ENCODE data around the gene MUSTN1.

DNA sequence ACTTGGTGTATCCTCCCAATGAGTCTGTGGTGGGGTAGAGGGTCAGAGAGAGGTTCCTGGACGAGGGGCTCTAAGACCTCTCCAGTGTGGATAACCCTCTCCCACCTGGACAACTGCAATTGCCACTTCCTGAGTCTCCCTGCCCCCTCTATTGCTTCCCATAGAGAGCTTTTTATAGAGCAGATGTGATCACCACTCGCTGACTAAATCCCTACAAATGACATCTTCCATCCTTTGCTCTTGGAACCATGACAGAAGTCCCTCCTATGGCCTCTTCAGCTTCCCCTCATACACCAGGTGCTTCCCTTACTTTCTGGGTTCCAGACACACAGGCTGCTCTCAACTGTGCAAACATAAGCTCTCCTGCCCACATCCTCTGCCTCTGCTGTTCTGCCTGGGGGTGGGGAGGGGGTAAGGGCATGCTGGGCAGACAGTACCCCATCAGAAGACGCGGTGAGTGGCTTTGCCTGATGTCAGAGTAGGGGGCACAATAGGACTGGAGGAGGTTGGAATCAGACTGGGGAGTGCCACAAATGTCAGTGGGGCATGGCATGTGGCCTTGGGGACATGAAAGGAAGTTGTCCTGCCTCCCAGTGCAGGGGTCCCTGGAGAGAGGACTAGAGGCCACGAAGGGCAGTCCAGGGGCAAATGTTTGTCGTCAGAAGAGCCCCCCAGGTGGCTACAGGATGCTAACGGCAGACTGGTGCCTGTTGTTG is 25.0 kb downstream of the MUSTN1 start:
- TF ChIP-seq, protein P1, sequence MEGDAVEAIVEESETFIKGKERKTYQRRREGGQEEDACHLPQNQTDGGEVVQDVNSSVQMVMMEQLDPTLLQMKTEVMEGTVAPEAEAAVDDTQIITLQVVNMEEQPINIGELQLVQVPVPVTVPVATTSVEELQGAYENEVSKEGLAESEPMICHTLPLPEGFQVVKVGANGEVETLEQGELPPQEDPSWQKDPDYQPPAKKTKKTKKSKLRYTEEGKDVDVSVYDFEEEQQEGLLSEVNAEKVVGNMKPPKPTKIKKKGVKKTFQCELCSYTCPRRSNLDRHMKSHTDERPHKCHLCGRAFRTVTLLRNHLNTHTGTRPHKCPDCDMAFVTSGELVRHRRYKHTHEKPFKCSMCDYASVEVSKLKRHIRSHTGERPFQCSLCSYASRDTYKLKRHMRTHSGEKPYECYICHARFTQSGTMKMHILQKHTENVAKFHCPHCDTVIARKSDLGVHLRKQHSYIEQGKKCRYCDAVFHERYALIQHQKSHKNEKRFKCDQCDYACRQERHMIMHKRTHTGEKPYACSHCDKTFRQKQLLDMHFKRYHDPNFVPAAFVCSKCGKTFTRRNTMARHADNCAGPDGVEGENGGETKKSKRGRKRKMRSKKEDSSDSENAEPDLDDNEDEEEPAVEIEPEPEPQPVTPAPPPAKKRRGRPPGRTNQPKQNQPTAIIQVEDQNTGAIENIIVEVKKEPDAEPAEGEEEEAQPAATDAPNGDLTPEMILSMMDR (conservative IDR thresholded peaks at IDR 0.05 in 1 of 2, IDR thresholded peaks at IDR 0.05 in 1 of 2; ENCODE audit: extremely low read depth in 1 of 2, insufficient read depth in 1 of 2, low read depth in 1 of 2, low read length in 2 of 2) = no peak
- TF ChIP-seq EZH2 (IDR thresholded peaks at IDR 0.05; ENCODE audit: borderline replicate concordance, low read length) = no peak

Data from mammary epithelial cell (primary cell).